Prostate gland (tissue), 2 donors: Measurements from ENCODE around the gene FAH. TPM values are rescaled to one million over a fixed set of nuclear protein-coding genes. Genes with fewer than 3 reads are reported as not detected.

Experiments
- DNase-seq: peaks from one replicate; pipeline ENCODE4 v3.0.0-alpha.2; 2019; ENCODE audit warnings: low spot score
- H3K27ac ChIP-seq, 2 donors: fragments of 200-600 bp; sonication (generic); 2 replicates each; pipeline ENCODE4 v1.5.1; 2017 to 2019
- H3K27me3 ChIP-seq: fragments of 200-600 bp; sonication (generic); replicated peaks from 2 replicates; pipeline ENCODE4 v1.5.1; 2019; ENCODE audit not compliant: insufficient read depth
- H3K36me3 ChIP-seq, 2 donors: fragments of 200-600 bp; sonication (generic); 1 replicate in 1 of 2; 2 replicates in 1 of 2; pipeline versions ENCODE4 v1.5.1 to v1.8.1; 2017 to 2019
- H3K4me1 ChIP-seq: fragments of 200-600 bp; sonication (generic); replicated peaks from 2 replicates; pipeline ENCODE4 v1.5.1; 2019
- H3K4me3 ChIP-seq, 2 donors: fragments of 200-600 bp; sonication (generic); 2 replicates each; pipeline ENCODE4 v1.5.1; 2017 to 2019
- H3K9me3 ChIP-seq: fragments of 200-600 bp; sonication (generic); 2 replicates; pipeline ENCODE4 v1.5.1; 2017
- CTCF ChIP-seq, 4 experiments: fragments of 200-600 bp in 2 of 4; fragments of 450-650 bp in 2 of 4; sonication (generic) in 2 of 4; IDR thresholded peaks; 1 replicate in 3 of 4; 2 replicates in 1 of 4; pipeline ENCODE4 v1.5.1; 2016 to 2019; ENCODE audit warnings: antibody characterized with exemption in 4 of 4, mild to moderate bottlenecking in 2 of 4, moderate library complexity in 2 of 4
- POLR2A ChIP-seq: fragments of 450-650 bp; IDR thresholded peaks from one replicate; pipeline ENCODE4 v1.6.1; 2016; ENCODE audit warnings: antibody characterized with exemption, mild to moderate bottlenecking
- POLR2AphosphoS5 ChIP-seq: sonication (generic); formaldehyde crosslinking; IDR thresholded peaks from one replicate; pipeline ENCODE4 v1.6.1; 2017; ENCODE audit warnings: antibody characterized with exemption
- whole genome bisulfite sequencing: methylation state at CpG from one replicate; pipeline ENCODE4 v1.1.5; 2018; 5-methylcytosine and 5-hydroxymethylcytosine counted together
- intact Hi-C: fragments of 100-400 bp; cut with DNase I; formaldehyde crosslinking; loops from one replicate; pipeline ENCODE4 v1.14.2; 2022
- total RNA-seq, 2 donors: library from RNA; depleted of rRNA; stranded (reverse); fragments of >200 nt; gene quantifications; one replicate each; pipeline ENCODE4 v1.1.0, GENCODE V29; 2016

Gene FAH
- total RNA-seq, 2 donors from 2014 or later: 26.7 to 51.4 TPM

- no peaks in the 10 kb centered on the region for H3K36me3 ChIP-seq
- intact Hi-C loops: no loop called here
- no peak for TF ChIP-seq POLR2AphosphoS5
- TF ChIP-seq POLR2A: no peak
- TF ChIP-seq CTCF (IDR thresholded peaks at IDR 0.05): no peak
Measured at GRCh38 chr15:80167936-80168335, 15.1 kb downstream of the FAH start.

GRCh38 chr15:80168421-80168820 lies 15.6 kb downstream of the FAH start:
- intact Hi-C loops: no loop called here
- H3K36me3 ChIP-seq: no peaks in the 10 kb centered on the region
- H3K27me3 ChIP-seq: no peaks in the 10 kb centered on the region
- DNase-seq: no peak
- TF ChIP-seq POLR2A (no peak), CTCF (IDR thresholded peaks at IDR 0.05) (no peak), POLR2AphosphoS5 (no peak)
- 78% methylated on average over 5 of the region's 5 CpGs for WGBS
- no peak overlapping the region for H3K27ac ChIP-seq
- no peaks in the 10 kb centered on the region for H3K9me3 ChIP-seq
- no peak overlapping the region for H3K4me3 ChIP-seq
- no peaks in the 10 kb centered on the region for H3K4me1 ChIP-seq

More at GRCh38 chr15:80167936-80168335, 15.1 kb downstream of the FAH start:
- Histone ChIP-seq H3K4me1 (no peaks in the 10 kb centered on the region), H3K4me3 (no peak overlapping the region), H3K9me3 (no peaks in the 10 kb centered on the region), H3K27me3 (no peaks in the 10 kb centered on the region), H3K27ac (no peak overlapping the region)
- 84% methylated on average over 8 of the region's 8 CpGs for WGBS
- no peak for DNase-seq

- intact Hi-C loops: loop anchor here (5.0 kb wide), 2 partner anchors 108 to 273 kb away; partner anchors contain the start of gene MTHFS
- Histone ChIP-seq H3K27me3 (no peaks in the 10 kb centered on the region), H3K9me3 (no peaks in the 10 kb centered on the region), H3K27ac (no peak overlapping the region), H3K4me1 (no peaks in the 10 kb centered on the region), H3K36me3 (no peaks in the 10 kb centered on the region), H3K4me3 (no peak overlapping the region)
- 98% methylated on average over 12 of the region's 12 CpGs for WGBS
- DNase-seq: no peak
- TF ChIP-seq CTCF (IDR thresholded peaks at IDR 0.05): no peak
- no peak for TF ChIP-seq POLR2AphosphoS5
- TF ChIP-seq POLR2A: no peak
Measured at GRCh38 chr15:80169768-80170357, 17.1 kb downstream of the FAH start.

GRCh38 chr15:80170596-80170995 lies 17.8 kb downstream of the FAH start:
- Histone ChIP-seq H3K36me3 (no peaks in the 10 kb centered on the region), H3K9me3 (no peaks in the 10 kb centered on the region), H3K27ac (no peak overlapping the region), H3K27me3 (no peaks in the 10 kb centered on the region), H3K4me1 (no peaks in the 10 kb centered on the region), H3K4me3 (no peak overlapping the region)
- intact Hi-C loops: loop anchor here (5.0 kb wide), 2 partner anchors 108 to 273 kb away; partner anchors contain the start of gene MTHFS
- DNase-seq: no peak
- 91% methylated on average over 2 of the region's 2 CpGs for WGBS
- TF ChIP-seq POLR2A (no peak), CTCF (IDR thresholded peaks at IDR 0.05) (no peak), POLR2AphosphoS5 (no peak)

- Histone ChIP-seq H3K9me3 (no peaks in the 10 kb centered on the region), H3K27ac (no peak overlapping the region), H3K27me3 (no peaks in the 10 kb centered on the region), H3K36me3 (no peaks in the 10 kb centered on the region), H3K4me3 (no peak overlapping the region), H3K4me1 (no peaks in the 10 kb centered on the region)
- intact Hi-C loops: loop anchor here (5.0 kb wide), 2 partner anchors 109 to 274 kb away; partner anchors contain the start of gene MTHFS
- no peak for DNase-seq
- WGBS: 85% methylated on average over 4 of the region's 4 CpGs
- no peak for TF ChIP-seq POLR2AphosphoS5
- no peak for TF ChIP-seq POLR2A
- TF ChIP-seq CTCF (IDR thresholded peaks at IDR 0.05): no peak
Measured at GRCh38 chr15:80171787-80172186, 19.0 kb downstream of the FAH start.
